UCSD-AML1 (cell line): Measurements from ENCODE around the gene TIE1.

Experiments
- DNase-seq: peaks from one replicate; lab custom pipeline; 2025; ENCODE audit not compliant: unreplicated experiment; lab: John Stamatoyannopoulos, UW

TIE1 gene

DNA sequence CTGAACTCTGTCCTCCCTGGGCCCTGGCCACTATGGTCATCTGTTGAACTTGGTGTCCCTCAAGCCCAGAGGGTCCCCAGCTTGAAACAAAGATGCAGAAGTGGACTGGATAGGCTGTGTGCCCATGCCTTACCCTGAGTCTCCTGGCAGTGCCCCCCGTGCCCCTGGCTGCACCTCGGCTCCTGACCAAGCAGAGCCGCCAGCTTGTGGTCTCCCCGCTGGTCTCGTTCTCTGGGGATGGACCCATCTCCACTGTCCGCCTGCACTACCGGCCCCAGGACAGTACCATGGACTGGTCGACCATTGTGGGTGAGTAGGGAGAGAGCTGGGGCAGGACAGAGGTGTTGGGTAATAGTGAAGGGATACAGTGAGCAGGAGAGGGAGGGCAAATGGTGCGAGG, 10.7 kb downstream of the TIE1 start:
- no peak for DNase-seq

GRCh38 chr1:43312212-43312623, 11.4 kb downstream of the TIE1 start:
- no peak for DNase-seq

DNA sequence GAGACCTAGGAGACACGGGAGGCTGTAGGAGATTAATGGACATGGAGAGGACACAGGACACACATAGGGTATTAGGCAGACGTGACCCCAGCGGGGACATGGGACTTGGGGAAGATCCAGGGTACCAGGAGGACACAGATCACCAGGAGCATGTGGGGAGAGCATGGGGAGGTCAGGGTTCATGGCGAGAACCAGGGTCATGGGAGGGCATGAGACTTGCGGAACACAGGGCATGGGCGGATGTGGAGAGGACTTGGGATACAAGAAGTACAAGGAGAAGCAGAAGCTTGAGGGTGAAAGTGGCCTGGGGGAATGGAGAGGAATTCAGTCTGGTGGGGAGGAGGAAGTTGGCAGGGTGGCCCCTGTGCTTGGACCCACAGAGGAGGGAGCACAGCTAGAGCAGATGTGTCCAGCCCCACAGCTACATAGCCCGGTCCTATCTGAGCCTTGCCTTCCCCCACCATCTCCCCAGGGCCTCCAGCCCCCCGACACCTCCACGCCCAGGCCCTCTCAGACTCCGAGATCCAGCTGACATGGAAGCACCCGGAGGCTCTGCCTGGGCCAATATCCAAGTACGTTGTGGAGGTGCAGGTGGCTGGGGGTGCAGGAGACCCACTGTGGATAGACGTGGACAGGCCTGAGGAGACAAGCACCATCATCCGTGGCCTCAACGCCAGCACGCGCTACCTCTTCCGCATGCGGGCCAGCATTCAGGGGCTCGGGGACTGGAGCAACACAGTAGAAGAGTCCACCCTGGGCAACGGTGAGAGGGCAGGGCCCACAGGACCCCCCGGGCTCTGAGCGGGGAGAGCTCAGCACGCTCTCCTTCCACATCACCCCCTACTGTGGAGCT, 12.1 kb downstream of the TIE1 start:
- DNase-seq, result no peak

DNA sequence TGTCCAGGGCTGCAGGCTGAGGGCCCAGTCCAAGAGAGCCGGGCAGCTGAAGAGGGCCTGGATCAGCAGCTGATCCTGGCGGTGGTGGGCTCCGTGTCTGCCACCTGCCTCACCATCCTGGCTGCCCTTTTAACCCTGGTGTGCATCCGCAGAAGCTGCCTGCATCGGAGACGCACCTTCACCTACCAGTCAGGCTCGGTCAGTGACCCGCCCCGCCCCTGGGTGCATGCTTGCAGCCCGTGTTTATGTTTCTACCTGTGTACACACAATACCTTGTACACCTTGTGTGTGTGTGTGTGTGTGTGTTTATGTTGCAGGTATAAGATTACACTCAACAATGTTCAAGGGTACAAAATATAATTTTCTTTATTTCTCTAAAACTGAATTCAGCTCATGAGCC, 13.0 kb downstream of the TIE1 start:
- DNase-seq, result no peak

DNA sequence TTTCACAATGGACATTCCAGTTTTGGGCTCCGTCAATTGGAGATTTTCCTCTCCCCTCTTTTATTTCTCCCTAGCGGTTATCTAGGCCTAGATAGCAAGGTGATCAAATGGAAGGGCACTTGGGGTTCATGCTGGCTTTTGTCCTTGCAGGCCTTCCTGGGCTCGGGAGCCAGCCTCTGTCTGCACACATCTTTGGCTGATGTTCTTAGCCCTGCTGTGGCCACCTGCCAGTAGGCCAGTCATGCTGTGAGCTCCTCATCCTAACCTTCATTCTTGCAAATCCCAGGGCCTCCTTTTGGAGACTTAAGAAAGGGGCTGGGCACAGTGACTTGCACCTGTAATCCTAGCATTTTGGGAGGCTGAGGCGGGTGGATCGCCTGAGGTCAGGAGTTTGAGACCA, 13.5 kb downstream of the TIE1 start:
- no peak for DNase-seq

- no peak for DNase-seq
These were observed 14.7 kb downstream of the TIE1 start for GRCh38 chr1:43315481-43315880.

GRCh38 chr1:43315963-43316737, 15.4 kb downstream of the TIE1 start:
- no peak for DNase-seq

GRCh38 chr1:43316738-43317520, 16.1 kb downstream of the TIE1 start:
- DNase-seq, result no peak

GRCh38 chr1:43317817-43318471, 17.2 kb downstream of the TIE1 start:
- DNase-seq, result no peak

DNA sequence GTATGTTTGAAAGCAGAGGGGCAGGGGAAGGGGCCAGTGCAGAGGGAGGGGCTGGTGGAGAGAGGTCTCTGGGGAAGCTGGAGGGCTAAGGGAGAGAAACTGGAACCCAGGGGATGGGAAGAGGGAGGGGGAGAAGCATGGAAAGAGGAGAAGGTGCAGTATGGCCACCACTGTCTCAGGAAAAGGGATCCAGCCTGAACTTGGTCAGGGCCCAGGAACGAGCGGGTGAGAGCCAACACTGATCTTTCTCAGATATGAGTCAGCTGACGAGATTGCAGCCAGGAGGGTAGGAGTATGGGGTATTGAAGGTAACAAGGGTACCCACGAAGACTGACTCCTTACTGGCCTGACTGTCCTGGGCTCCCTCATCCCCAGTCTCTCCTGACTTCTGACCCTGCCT, 18.0 kb downstream of the TIE1 start:
- DNase-seq, result no peak

DNA sequence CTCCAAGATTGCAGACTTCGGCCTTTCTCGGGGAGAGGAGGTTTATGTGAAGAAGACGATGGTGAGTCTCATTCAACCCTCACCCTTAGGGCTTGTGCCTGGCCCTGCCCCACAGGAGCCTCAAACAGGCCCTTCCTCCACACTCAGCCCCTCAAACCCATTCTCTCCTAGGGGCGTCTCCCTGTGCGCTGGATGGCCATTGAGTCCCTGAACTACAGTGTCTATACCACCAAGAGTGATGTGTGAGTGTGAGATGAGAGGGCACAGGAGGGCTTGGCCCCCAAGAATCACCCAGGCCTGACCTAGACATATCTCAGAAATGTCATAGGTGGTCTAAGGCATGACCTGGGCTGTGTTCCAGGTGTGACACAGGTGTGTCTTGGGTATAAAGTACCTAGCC, 18.5 kb downstream of the TIE1 start:
- no peak for DNase-seq

DNA sequence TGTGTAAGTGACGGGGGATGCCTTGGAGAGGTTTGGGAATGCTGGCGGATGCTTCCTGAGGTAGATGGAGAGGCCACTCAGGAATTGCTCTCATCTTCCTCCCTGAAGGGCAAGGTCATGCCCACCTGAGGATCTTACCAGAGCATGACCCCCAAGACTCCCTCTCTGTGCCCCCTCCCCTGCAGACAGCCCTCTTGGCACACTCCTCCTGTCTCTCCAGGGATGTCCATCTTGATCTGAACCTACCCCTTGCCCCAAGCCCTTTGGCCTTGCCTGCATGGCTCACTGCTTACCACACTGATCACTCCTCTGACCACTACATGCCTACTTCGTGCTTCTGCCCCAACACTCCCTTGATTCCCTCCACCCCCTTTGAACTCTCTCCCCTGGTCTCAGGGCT, 19.0 kb downstream of the TIE1 start:
- no peak for DNase-seq

DNA sequence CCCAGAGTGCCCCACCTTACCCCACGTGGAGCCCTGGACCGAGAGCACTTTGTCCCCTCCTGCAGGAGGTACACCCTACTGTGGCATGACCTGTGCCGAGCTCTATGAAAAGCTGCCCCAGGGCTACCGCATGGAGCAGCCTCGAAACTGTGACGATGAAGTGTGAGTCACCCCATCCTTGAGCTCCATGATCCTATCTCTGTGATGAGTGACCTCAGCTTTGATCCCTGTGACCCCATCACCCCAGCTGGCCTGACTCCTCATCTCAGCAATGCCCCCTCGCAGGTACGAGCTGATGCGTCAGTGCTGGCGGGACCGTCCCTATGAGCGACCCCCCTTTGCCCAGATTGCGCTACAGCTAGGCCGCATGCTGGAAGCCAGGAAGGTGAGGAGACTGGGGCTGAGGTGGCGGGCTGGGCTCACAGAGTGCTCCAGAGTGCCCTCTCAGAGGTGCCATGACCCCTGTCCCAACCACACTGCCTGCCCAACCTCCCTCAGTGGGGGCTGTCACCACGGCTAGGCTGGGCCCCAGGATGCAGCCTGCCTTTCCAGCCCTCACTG, 20.6 kb downstream of the TIE1 start:
- no peak for DNase-seq

DNA sequence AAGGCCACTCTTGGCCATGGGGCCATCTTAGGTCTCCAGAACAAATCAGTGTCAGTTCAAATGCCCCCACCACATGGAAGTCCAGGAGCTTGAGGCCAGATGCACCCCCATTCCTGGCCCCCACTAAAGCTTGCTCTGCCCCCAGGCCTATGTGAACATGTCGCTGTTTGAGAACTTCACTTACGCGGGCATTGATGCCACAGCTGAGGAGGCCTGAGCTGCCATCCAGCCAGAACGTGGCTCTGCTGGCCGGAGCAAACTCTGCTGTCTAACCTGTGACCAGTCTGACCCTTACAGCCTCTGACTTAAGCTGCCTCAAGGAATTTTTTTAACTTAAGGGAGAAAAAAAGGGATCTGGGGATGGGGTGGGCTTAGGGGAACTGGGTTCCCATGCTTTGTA, 21.7 kb downstream of the TIE1 start:
- DNase-seq, result no peak

DNA sequence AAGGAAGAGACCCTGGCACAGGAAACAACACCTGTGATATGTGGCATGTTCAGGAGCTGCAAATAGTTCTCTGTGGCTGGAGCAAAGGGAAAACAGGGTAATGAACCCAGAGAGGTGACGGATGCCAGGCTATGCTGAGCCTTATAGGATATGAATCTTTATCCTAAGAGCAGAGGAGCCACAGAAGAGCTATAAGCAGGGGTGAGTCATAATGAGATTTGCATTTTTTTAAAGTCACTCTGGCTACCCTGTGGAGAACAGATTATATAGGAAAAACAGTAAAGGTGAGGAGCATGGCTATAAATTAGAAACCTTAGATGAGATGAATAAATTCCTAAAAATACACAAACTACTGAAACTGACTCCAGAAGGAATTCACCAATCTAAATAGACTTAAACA, 24.0 kb downstream of the TIE1 start:
- DNase-seq, result no peak

DNA sequence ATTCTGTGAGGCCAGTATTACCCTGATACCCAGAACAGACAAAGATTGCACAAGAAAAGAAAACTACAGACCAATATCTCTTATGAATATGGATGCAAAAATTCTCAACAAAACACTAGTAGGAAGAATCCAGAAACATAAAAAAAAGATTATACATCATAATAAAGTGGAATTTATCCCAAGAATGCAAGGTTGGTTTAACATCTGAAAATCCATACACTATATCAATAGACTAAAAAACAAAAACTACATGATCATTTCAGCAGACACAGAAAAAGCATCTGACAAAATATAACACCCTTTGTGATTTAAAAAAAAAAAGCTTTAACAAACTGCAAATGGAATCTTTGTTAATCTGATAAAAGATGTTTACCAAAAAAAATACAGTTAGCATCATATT, 24.6 kb downstream of the TIE1 start:
- no peak for DNase-seq

GRCh38 chr1:43327549-43328292, 26.9 kb downstream of the TIE1 start:
- DNase-seq, result no peak

- DNase-seq, result peak; percentile 90
These were observed 29.4 kb downstream of the TIE1 start for GRCh38 chr1:43329995-43330751.

GRCh38 chr1:43331688-43332087, 30.9 kb downstream of the TIE1 start:
- no peak for DNase-seq
